ENCODE results near the gene SMARCC1. TPM values are rescaled to one million over a fixed set of nuclear protein-coding genes. Genes with fewer than 3 reads are reported as not detected.

Gene SMARCC1
- total RNA-seq, 2 donors from 2014 or later, result 37.2 to 38.7 TPM

GRCh38 chr3:47713655-47714054, 68.0 kb downstream of the SMARCC1 start:
- ATAC-seq (ENCODE audit: insufficient number of reproducible peaks, low FRiP score, low read depth) (no peak), DNase-seq (ENCODE audit: low spot score) (no peak)
- Histone ChIP-seq H3K27me3 (replicated peaks; ENCODE audit: insufficient read depth) (no peaks in the 10 kb centered on the region), H3K36me3 (peaks cover 33% of the 10 kb centered on the region), H3K27ac (no peak overlapping the region), H3K9me3 (no peaks in the 10 kb centered on the region), H3K4me1 (ENCODE audit: control insufficient read depth in 1 of 2, low read depth in 2 of 2) (peaks cover 0 to 6% of the 10 kb centered on the region in 2 donors), H3K4me3 (no peak overlapping the region)
- TF ChIP-seq CTCF (IDR thresholded peaks at IDR 0.05), result no peak

GRCh38 chr3:47712398-47712797, 69.3 kb downstream of the SMARCC1 start:
- no peak overlapping the region for H3K27ac ChIP-seq
- no peaks in the 10 kb centered on the region for H3K27me3 ChIP-seq (replicated peaks; ENCODE audit: insufficient read depth)
- DNase-seq (ENCODE audit: low spot score), result no peak
- peaks cover 0 to 6% of the 10 kb centered on the region in 2 donors for H3K4me1 ChIP-seq (ENCODE audit: control insufficient read depth in 1 of 2, low read depth in 2 of 2)
- TF ChIP-seq CTCF (IDR thresholded peaks at IDR 0.05), result no peak
- H3K4me3 ChIP-seq, result no peak overlapping the region
- no peaks in the 10 kb centered on the region for H3K9me3 ChIP-seq
- peaks cover 32% of the 10 kb centered on the region for H3K36me3 ChIP-seq
- no peak for ATAC-seq (ENCODE audit: insufficient number of reproducible peaks, low FRiP score, low read depth)

- H3K4me3 ChIP-seq, result no peak overlapping the region
- H3K4me1 ChIP-seq (ENCODE audit: control insufficient read depth in 1 of 2, low read depth in 2 of 2), result peaks cover 0 to 6% of the 10 kb centered on the region in 2 donors
- no peak for TF ChIP-seq CTCF (IDR thresholded peaks at IDR 0.05)
- no peaks in the 10 kb centered on the region for H3K27me3 ChIP-seq (replicated peaks; ENCODE audit: insufficient read depth)
- no peak overlapping the region for H3K27ac ChIP-seq
- no peak for DNase-seq (ENCODE audit: low spot score)
- no peak for ATAC-seq (ENCODE audit: insufficient number of reproducible peaks, low FRiP score, low read depth)
- H3K9me3 ChIP-seq, result no peaks in the 10 kb centered on the region
- H3K36me3 ChIP-seq, result peaks cover 33% of the 10 kb centered on the region
Measured at GRCh38 chr3:47711596-47711995, 70.1 kb downstream of the SMARCC1 start.

- H3K36me3 ChIP-seq, result peaks cover 39% of the 10 kb centered on the region
- no peak overlapping the region for H3K4me3 ChIP-seq
- H3K9me3 ChIP-seq, result no peaks in the 10 kb centered on the region
- H3K27ac ChIP-seq, result no peak overlapping the region
- TF ChIP-seq CTCF (IDR thresholded peaks at IDR 0.05), result no peak
- DNase-seq (ENCODE audit: low spot score), result no peak
- no peak for ATAC-seq (ENCODE audit: insufficient number of reproducible peaks, low FRiP score, low read depth)
- H3K4me1 ChIP-seq (ENCODE audit: control insufficient read depth in 1 of 2, low read depth in 2 of 2), result no peaks in the 10 kb centered on the region
- no peaks in the 10 kb centered on the region for H3K27me3 ChIP-seq (replicated peaks; ENCODE audit: insufficient read depth)
Measured at GRCh38 chr3:47705391-47705790, 76.3 kb downstream of the SMARCC1 start.

- Histone ChIP-seq H3K36me3 (peaks cover 34% of the 10 kb centered on the region), H3K4me1 (ENCODE audit: control insufficient read depth in 1 of 2, low read depth in 2 of 2) (no peaks in the 10 kb centered on the region), H3K27ac (no peak overlapping the region), H3K4me3 (no peak overlapping the region), H3K9me3 (no peaks in the 10 kb centered on the region), H3K27me3 (replicated peaks; ENCODE audit: insufficient read depth) (no peaks in the 10 kb centered on the region)
- no peak for ATAC-seq (ENCODE audit: insufficient number of reproducible peaks, low FRiP score, low read depth)
- no peak for DNase-seq (ENCODE audit: low spot score)
- TF ChIP-seq CTCF (IDR thresholded peaks at IDR 0.05), result no peak
Measured at GRCh38 chr3:47704237-47704612, 77.5 kb downstream of the SMARCC1 start.

Data from thoracic aorta (tissue), 2 donors.